ENCODE data around the gene TMC1. TPM values are rescaled to one million over a fixed set of nuclear protein-coding genes. Genes with fewer than 3 reads are reported as not detected.

The TMC1 gene
- total and polyA plus RNA-seq, 10 of the 15 experiments (the other 5 are each of a cell fraction or from before 2014, with no cell fraction given) = 0.06 to 0.94 (median 0.40) TPM; not detected in 1

DNA sequence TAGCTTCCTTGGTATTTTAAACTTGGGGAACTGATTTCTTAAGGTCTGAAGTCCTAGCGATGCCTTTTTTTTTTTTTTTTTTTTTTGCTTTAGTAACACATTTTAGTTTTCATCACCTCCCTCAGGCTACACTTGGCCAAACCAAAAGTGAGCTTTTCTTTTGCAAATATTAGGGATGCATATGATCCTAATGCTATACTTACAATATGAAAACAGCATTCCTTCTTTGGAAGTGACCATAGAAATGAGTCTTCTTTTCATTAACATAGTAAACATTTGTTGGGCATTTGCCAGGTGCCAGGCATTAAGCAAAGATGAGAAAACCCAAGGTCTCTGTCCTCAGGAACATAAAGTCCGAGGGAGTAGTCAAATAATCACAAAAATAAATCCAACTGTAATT lies 241.6 kb downstream of the TMC1 start:
- 0% methylated on average over 1 of the region's 2 CpGs for WGBS (ENCODE audit: insufficient coverage, insufficient replicate concordance, low lambda C conversion rate, missing lambda C conversion rate)
- FAIRE-seq (no peak), DNase-seq (ENCODE audit: low read depth, low spot score) (no peak), ATAC-seq (no peak)
- Histone ChIP-seq H4K20me1 (ENCODE audit: control insufficient read depth, insufficient read depth) (no peaks in the 10 kb centered on the region), H3K27ac (ENCODE audit: control insufficient read depth, insufficient read depth) (no peak overlapping the region), H3K4me1 (ENCODE audit: control insufficient read depth, insufficient read depth, low read length) (no peaks in the 10 kb centered on the region), H3K36me3 (ENCODE audit: control insufficient read depth in 2 of 2, insufficient read depth in 2 of 2, low read length in 1 of 2) (no peaks in the 10 kb centered on the region), H3K4me3 (no peak overlapping the region), H2AFZ (ENCODE audit: control insufficient read depth, low read depth, low read length) (no peak overlapping the region), H3K79me2 (ENCODE audit: control insufficient read depth, insufficient read depth, low read length) (no peaks in the 10 kb centered on the region), H3K4me2 (ENCODE audit: control insufficient read depth, insufficient read depth) (no peak overlapping the region), H3K27me3 (replicated peaks in 1 of 2; ENCODE audit: control insufficient read depth in 2 of 2, insufficient read depth in 2 of 2, low read length in 1 of 2) (no peaks in the 10 kb centered on the region), H3K9me3 (replicated peaks; ENCODE audit: control insufficient read depth, insufficient read depth, low read length) (no peaks in the 10 kb centered on the region), H3K9ac (ENCODE audit: control insufficient read depth, insufficient read depth, low read length) (no peak overlapping the region)
- BruUV-seq (replicated peaks) = no TSS peak
- in situ Hi-C loops (cut with MboI) (no loop called here), intact Hi-C loops (cut with micrococcal nuclease; ENCODE audit: unreplicated experiment) (no loop called here)
- TF ChIP-seq NFIC (IDR thresholded peaks at IDR 0.05; ENCODE audit: low read depth, low read length) = no peak
- no peak for TF ChIP-seq NR2C1 (IDR thresholded peaks at IDR 0.05)
- ChIA-PET POLR2A (no interaction called here), SMC1A (ENCODE audit: uncharacterized antibody, unreplicated experiment) (interaction anchor here (0.6 to 0.7 kb wide), 2 partner anchors 43 to 481 kb away, joined by 3 read pairs; no protein-coding TSS in a partner anchor), CTCF (interaction anchor here (0.7 to 1.6 kb wide), 3 partner anchors 10 to 46 kb away, joined by 3 read pairs; no protein-coding TSS in a partner anchor), RAD21 (ENCODE audit: unreplicated experiment) (no interaction called here)

DNA sequence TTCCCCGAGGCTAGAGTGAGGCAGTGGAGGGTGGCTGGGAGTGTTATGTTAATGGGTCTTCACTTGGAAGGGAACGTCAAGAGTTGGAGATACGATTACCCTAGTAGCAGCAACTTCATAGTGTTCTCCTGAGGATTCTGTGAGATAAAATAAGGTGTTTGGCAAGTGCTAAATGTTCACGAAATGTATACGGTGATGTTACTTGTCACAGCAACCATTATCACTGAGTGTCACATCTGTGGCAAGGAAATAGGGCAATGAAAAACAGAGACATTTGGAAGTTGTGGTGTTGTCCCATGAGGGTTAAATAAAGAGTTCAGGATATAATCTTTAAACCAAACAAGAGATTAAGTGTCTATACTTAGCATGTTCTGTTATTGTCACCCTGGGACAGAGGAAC lies 248.1 kb downstream of the TMC1 start:
- Histone ChIP-seq H3K4me3 (no peak overlapping the region), H3K27me3 (replicated peaks in 1 of 2; ENCODE audit: control insufficient read depth in 2 of 2, insufficient read depth in 2 of 2, low read length in 1 of 2) (no peaks in the 10 kb centered on the region; a peak in 1 of 4 replicates), H2AFZ (ENCODE audit: control insufficient read depth, low read depth, low read length) (no peak overlapping the region), H3K27ac (ENCODE audit: control insufficient read depth, insufficient read depth) (no peak overlapping the region), H4K20me1 (ENCODE audit: control insufficient read depth, insufficient read depth) (no peaks in the 10 kb centered on the region), H3K9ac (ENCODE audit: control insufficient read depth, insufficient read depth, low read length) (no peak overlapping the region), H3K79me2 (ENCODE audit: control insufficient read depth, insufficient read depth, low read length) (no peaks in the 10 kb centered on the region), H3K36me3 (ENCODE audit: control insufficient read depth in 2 of 2, insufficient read depth in 2 of 2, low read length in 1 of 2) (no peaks in the 10 kb centered on the region), H3K4me1 (ENCODE audit: control insufficient read depth, insufficient read depth, low read length) (no peaks in the 10 kb centered on the region), H3K9me3 (replicated peaks; ENCODE audit: control insufficient read depth, insufficient read depth, low read length) (no peaks in the 10 kb centered on the region), H3K4me2 (ENCODE audit: control insufficient read depth, insufficient read depth) (no peak overlapping the region)
- CTCF ChIA-PET = no interaction called here
- intact Hi-C loops (cut with micrococcal nuclease; ENCODE audit: unreplicated experiment) (no loop called here), in situ Hi-C loops (cut with MboI) (no loop called here)
- WGBS (ENCODE audit: insufficient coverage, insufficient replicate concordance, low lambda C conversion rate, missing lambda C conversion rate) = 17% methylated on average over 5 of the region's 5 CpGs
- TF ChIP-seq NFYB (IDR thresholded peaks at IDR 0.05; ENCODE audit: insufficient read depth, low read depth, low read length) = no peak
- TF ChIP-seq FOXM1 (IDR thresholded peaks at IDR 0.05; ENCODE audit: low read depth, low read length) = no peak
- no peak for TF ChIP-seq ZNF207 (IDR thresholded peaks at IDR 0.05; ENCODE audit: borderline replicate concordance)
- TF ChIP-seq POU2F2 (IDR thresholded peaks at IDR 0.05; ENCODE audit: borderline replicate concordance, low read depth, low read length) = no peak
- TF ChIP-seq SMAD5 (IDR thresholded peaks at IDR 0.05; ENCODE audit: low read depth) = no peak
- POLR2A ChIA-PET = no interaction called here
- SMC1A ChIA-PET (ENCODE audit: uncharacterized antibody, unreplicated experiment) = interaction anchor here (0.5 to 1.1 kb wide), 2 partner anchors 11 to 24 kb away, joined by 3 read pairs; no protein-coding TSS in a partner anchor
- no peak for FAIRE-seq
- RAD21 ChIA-PET (ENCODE audit: unreplicated experiment) = no interaction called here
- no TSS peak for BruUV-seq (replicated peaks)
- DNase-seq (ENCODE audit: low read depth, low spot score) = no peak
- ATAC-seq = no peak

All from GM12878 (cell line).